Smooth muscle cell (in vitro differentiated cells): ENCODE data around the gene UGT2B10. TPM values are rescaled to one million over a fixed set of nuclear protein-coding genes. Genes with fewer than 3 reads are reported as not detected.

Experiments used
- DNase-seq: peaks from one replicate; lab custom pipeline; 2025; ENCODE audit not compliant: unreplicated experiment; lab: John Stamatoyannopoulos, UW
- H2AFZ ChIP-seq: fragments of 200-600 bp; sonication (generic); 2 replicates; pipeline ENCODE4 v1.6.0; 2016; ENCODE audit warnings: antibody characterized with exemption, low read depth, mild to moderate bottlenecking
- H3F3A ChIP-seq: fragments of 200-600 bp; sonication (generic); 2 replicates; pipeline ENCODE4 v1.6.0; 2017; ENCODE audit warnings: antibody characterized with exemption, low read depth
- H3K27ac ChIP-seq: fragments of 200-600 bp; sonication (generic); 2 replicates; pipeline ENCODE4 v1.5.1; 2016; ENCODE audit warnings: low read depth, mild to moderate bottlenecking
- H3K27me3 ChIP-seq: fragments of 200-600 bp; sonication (generic); 2 replicates; pipeline ENCODE4 v1.6.1; 2016; ENCODE audit warnings: low read depth, mild to moderate bottlenecking
- H3K36me3 ChIP-seq: fragments of 200-600 bp; sonication (generic); 2 replicates; pipeline ENCODE4 v1.5.1; 2016; ENCODE audit warnings: low read depth
- H3K4me1 ChIP-seq: fragments of 200-600 bp; sonication (generic); 2 replicates; pipeline ENCODE4 v1.5.1; 2016; ENCODE audit warnings: low read depth
- H3K4me2 ChIP-seq: fragments of 200-600 bp; sonication (generic); 2 replicates; pipeline ENCODE4 v1.6.0; 2016; ENCODE audit warnings: mild to moderate bottlenecking
- H3K4me3 ChIP-seq: fragments of 200-600 bp; sonication (generic); 2 replicates; pipeline ENCODE4 v1.5.1; 2016; ENCODE audit warnings: mild to moderate bottlenecking
- H3K79me2 ChIP-seq: fragments of 200-600 bp; sonication (generic); 2 replicates; pipeline ENCODE4 v1.6.0; 2016; ENCODE audit warnings: low read depth, mild to moderate bottlenecking
- H3K9ac ChIP-seq: fragments of 200-600 bp; sonication (generic); 2 replicates; pipeline ENCODE4 v1.6.0; 2016; ENCODE audit warnings: low read depth
- H3K9me3 ChIP-seq: fragments of 200-600 bp; sonication (generic); replicated peaks from 2 replicates; pipeline ENCODE4 v1.5.1; 2016; ENCODE audit warnings: low read depth
- H4K20me1 ChIP-seq: fragments of 200-600 bp; sonication (generic); 2 replicates; pipeline ENCODE4 v1.6.0; 2016; ENCODE audit warnings: low read depth
- WGBS: methylation state at CpG from one replicate; pipeline ENCODE4 v1.1.7; 2016; ENCODE audit warnings: low lambda C conversion rate; 5-methylcytosine and 5-hydroxymethylcytosine counted together
- polyA plus RNA-seq: library from polyadenylated mRNA; unstranded; fragments of >200 nt; fragmentation: Nextera tagmentation; extraction: Ambion mirVana; gene quantifications from 2 replicates; pipeline ENCODE4 v1.2.1, GENCODE V29; 2016
- total RNA-seq: library from RNA; depleted of rRNA; stranded (reverse); fragments of >200 nt; gene quantifications from 2 replicates; pipeline ENCODE4 v1.2.3, GENCODE V29; 2014
- TF ChIP-seq, protein P1 (sequence below): fragments of 200-600 bp; sonication (generic); IDR thresholded peaks from 2 replicates; pipeline ENCODE4 v1.5.1; 2017; ENCODE audit warnings: borderline replicate concordance, mild to moderate bottlenecking, antibody characterized with exemption; ENCODE audit not compliant: insufficient read depth, poor library complexity, severe bottlenecking

UGT2B10 gene
- total and polyA plus RNA-seq, 2 experiments from 2014 or later: not detected

DNA sequence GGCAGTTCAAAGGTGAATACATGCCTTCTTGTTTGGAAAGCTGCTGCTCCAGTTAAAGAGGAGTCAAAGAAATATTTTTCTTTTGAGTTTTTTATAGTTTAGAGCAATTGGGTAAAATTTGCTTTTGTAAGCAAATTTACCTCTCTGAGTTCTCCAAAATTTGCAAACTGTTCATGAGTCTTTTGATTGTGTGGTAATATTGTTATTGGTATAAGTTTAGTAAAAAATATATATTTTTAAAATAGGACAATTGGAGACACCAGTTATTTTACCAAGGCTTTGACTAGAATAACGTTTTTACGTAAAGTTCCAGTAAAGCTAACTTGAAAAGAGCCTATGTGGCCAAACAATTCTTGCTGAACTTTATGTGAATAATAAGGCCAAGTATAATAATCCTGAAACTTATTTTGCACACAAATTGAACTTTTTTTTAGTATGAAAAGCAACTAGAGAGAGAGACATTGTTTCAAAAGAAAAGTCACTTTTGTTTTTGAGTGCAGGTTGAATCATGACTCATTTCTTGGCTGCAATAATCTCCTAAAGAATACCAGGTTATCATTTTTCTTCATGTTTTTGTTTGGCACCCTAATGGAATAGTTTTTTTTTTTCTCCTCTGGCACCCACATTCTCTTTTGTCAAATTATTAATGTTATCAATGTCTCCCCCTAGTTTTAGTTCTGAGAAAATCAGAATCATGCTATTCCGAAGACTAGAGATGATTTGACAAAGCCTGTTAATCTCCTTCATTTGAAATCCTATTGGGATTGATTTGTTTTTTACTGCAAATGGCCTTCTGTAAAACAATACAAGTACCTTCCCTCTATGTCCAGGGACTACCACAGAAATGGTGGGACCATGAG is 57.1 kb downstream of the UGT2B10 start:
- no peak overlapping the region for H3K4me2 ChIP-seq
- no peak for DNase-seq
- no peak overlapping the region for H3K27ac ChIP-seq
- WGBS: 94% methylated on average over 3 of the region's 3 CpGs
- H2AFZ ChIP-seq: no peak overlapping the region
- H4K20me1 ChIP-seq: no peaks in the 10 kb centered on the region
- peak overlapping the region; percentile 15 for H3K4me3 ChIP-seq
- no peaks in the 10 kb centered on the region for H3K9me3 ChIP-seq
- H3K9ac ChIP-seq: no peak overlapping the region
- H3K4me1 ChIP-seq: no peaks in the 10 kb centered on the region
- H3K36me3 ChIP-seq: no peaks in the 10 kb centered on the region
- no peaks in the 10 kb centered on the region for H3K79me2 ChIP-seq
- no peaks in the 10 kb centered on the region for H3K27me3 ChIP-seq
- H3F3A ChIP-seq: no peaks in the 10 kb centered on the region
- TF ChIP-seq, protein P1, sequence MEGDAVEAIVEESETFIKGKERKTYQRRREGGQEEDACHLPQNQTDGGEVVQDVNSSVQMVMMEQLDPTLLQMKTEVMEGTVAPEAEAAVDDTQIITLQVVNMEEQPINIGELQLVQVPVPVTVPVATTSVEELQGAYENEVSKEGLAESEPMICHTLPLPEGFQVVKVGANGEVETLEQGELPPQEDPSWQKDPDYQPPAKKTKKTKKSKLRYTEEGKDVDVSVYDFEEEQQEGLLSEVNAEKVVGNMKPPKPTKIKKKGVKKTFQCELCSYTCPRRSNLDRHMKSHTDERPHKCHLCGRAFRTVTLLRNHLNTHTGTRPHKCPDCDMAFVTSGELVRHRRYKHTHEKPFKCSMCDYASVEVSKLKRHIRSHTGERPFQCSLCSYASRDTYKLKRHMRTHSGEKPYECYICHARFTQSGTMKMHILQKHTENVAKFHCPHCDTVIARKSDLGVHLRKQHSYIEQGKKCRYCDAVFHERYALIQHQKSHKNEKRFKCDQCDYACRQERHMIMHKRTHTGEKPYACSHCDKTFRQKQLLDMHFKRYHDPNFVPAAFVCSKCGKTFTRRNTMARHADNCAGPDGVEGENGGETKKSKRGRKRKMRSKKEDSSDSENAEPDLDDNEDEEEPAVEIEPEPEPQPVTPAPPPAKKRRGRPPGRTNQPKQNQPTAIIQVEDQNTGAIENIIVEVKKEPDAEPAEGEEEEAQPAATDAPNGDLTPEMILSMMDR: no peak

DNA sequence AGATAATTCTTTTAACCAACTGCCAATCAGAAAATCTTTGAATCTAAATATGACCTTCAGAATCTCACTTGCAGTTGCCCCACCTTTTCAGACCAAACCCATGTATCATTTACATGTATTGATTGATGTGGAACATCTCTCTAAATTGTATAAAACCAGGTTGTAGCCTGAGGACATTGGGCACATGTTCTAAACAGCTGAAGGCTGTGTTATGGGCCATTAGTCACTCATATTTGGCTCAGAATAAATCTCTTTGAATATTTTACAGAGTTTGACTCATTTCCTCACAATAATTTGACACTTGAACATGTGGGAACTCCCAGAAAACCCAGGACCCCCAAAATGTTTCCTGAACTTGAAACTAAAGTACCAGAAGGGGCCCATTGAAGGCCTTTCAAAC is 58.7 kb downstream of the UGT2B10 start:
- Histone ChIP-seq H4K20me1 (no peaks in the 10 kb centered on the region), H3F3A (no peaks in the 10 kb centered on the region), H3K27ac (no peak overlapping the region), H3K9me3 (no peaks in the 10 kb centered on the region), H3K4me1 (no peaks in the 10 kb centered on the region), H2AFZ (no peak overlapping the region), H3K27me3 (no peaks in the 10 kb centered on the region), H3K9ac (no peak overlapping the region), H3K79me2 (no peaks in the 10 kb centered on the region), H3K4me2 (no peak overlapping the region), H3K36me3 (no peaks in the 10 kb centered on the region), H3K4me3 (no peak overlapping the region)
- TF ChIP-seq, protein P1: no peak
- no peak for DNase-seq

DNA sequence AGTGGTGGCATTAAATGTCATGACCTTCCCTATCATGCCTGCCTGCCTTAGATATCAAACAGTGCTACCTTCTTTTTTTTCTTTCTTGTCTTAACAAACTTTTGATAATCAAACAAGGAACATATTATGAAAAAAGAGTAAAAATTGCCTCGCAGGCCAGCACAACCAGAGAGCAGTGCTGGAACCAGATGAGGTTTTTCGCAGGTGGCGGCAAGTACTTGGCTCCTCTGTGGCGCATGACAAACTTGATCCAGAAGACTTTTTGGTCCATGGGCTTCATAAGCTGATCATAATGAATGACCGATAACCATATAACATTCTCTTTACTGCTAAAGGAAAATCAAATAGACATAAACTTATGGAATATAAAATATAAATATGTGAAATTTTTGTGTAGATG is 61.8 kb downstream of the UGT2B10 start:
- Histone ChIP-seq H2AFZ (no peak overlapping the region), H3K4me2 (no peak overlapping the region), H3K4me3 (no peak overlapping the region), H3K4me1 (no peaks in the 10 kb centered on the region), H3K27ac (no peak overlapping the region), H3K36me3 (no peaks in the 10 kb centered on the region), H3F3A (no peaks in the 10 kb centered on the region), H3K9me3 (no peaks in the 10 kb centered on the region), H3K79me2 (no peaks in the 10 kb centered on the region), H3K27me3 (no peaks in the 10 kb centered on the region), H4K20me1 (no peaks in the 10 kb centered on the region), H3K9ac (no peak overlapping the region)
- 96% methylated on average over 5 of the region's 5 CpGs for WGBS
- TF ChIP-seq, protein P1: no peak
- no peak for DNase-seq

DNA sequence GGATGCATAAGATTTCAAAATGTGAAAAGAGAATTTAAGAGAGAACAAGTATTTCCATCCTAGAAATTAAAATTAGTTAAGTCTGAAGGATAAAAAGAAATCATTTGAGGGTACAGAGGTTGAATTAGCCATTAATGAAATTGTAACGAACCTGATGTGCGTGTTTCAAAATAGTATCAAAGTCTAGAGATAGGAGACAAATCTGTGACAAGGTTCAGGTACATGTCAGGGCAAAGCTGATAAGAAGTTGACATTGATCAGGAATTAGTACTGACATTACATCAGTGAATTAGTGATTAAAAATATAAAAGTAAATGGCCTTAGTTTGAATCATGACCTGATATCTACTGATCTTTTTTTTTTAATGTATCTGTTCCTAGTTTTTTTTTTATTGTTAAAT is 62.3 kb downstream of the UGT2B10 start:
- H3F3A ChIP-seq: no peaks in the 10 kb centered on the region
- no peak overlapping the region for H3K27ac ChIP-seq
- H2AFZ ChIP-seq: no peak overlapping the region
- H3K4me3 ChIP-seq: no peak overlapping the region
- no peaks in the 10 kb centered on the region for H3K79me2 ChIP-seq
- H3K9me3 ChIP-seq: no peaks in the 10 kb centered on the region
- H3K36me3 ChIP-seq: no peaks in the 10 kb centered on the region
- no peaks in the 10 kb centered on the region for H3K4me1 ChIP-seq
- WGBS: 91% methylated on average over 2 of the region's 2 CpGs
- H3K27me3 ChIP-seq: no peaks in the 10 kb centered on the region
- no peak overlapping the region for H3K4me2 ChIP-seq
- DNase-seq: no peak
- H3K9ac ChIP-seq: no peak overlapping the region
- TF ChIP-seq, protein P1: no peak
- no peaks in the 10 kb centered on the region for H4K20me1 ChIP-seq
